ENCODE measurements around the gene ZNF669. TPM values are rescaled to one million over a fixed set of nuclear protein-coding genes. Genes with fewer than 3 reads are reported as not detected.

Gene ZNF669
- total RNA-seq, 1 experiment from 2014 or later: 11.5 TPM

DNA sequence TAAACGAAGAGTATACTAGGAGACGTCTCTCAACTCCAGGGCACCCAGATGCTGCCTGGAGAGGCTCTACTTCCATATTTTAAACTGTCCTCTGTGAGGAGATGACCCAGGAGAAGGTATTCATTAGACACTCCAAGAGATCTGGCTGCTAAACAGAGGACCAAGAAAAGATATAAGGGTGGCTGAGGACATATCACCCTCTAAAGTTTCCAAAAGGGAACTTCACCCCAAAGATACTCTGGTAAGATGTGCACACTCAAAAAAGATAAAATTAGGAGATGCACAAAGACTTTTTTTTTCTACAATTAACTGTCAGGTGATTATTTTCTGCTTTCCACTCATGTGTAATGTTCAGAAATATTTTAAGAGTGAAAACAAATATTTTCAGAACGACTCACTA, 26.9 kb downstream of the ZNF669 start:
- DNase-seq (ENCODE audit: low read depth): peak; percentile 27

DNA sequence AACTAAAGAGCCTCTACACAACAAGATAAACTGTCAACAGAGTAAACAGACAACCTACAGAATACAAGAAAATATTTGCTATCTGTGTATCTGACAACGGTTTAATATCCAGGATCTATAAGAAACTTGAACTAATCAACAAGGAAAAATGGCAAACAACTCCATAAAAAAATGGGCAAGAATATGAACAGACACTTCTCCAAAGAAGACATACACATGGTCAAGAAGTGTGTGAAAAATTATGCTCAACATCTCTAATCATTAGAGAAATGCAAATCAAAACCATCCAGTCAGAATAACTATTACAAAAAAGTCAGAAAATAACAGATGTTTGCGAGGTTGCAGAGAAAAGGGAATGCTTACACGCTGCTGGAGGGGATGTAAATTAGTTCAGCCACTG, 33.5 kb downstream of the ZNF669 start:
- DNase-seq (ENCODE audit: low read depth): no peak

GRCh38 chr1:247064304-247064703, 39.9 kb downstream of the ZNF669 start:
- DNase-seq (ENCODE audit: low read depth): no peak

DNA sequence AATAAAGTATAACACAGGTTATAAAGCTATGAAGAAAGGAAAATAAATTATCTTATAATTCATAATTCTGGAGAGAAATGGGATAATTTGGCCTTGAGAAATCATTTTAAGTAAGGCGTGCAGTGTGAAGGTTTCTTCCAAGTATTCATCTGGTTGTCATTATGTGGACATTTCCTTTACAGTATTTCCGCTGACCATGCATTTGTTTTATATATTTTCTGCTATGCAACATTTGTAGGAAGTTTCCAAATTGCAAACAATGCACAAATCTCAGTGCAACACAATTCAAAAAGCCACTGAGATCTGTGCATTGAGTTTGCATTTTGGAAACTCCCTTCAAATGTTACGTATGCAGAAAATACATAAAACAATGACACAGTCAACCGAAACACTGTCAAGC, 43.4 kb downstream of the ZNF669 start:
- DNase-seq (ENCODE audit: low read depth): no peak

DNA sequence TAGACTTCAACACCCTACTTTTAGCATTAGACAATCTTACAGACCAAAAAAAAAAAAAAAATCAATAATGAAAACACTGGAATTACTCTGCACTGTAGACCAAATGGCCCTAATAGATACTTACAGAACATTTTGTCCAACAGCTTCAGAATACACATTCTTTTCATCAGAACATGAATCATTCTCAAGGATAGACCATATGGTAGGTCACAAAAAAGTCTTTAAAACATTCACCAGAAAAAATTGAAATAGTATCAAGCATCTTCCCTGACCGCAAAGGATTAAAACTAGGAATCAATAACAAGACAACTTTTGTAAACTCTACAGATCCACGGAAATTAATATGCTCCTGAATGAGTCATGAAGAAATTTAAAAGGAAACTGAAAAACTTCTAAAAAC, 48.1 kb downstream of the ZNF669 start:
- DNase-seq (ENCODE audit: low read depth): peak; percentile 66

GRCh38 chr1:247054992-247055415, 49.2 kb downstream of the ZNF669 start:
- peak; percentile 43 for DNase-seq (ENCODE audit: low read depth)

Other genes with a start within 250 kb of the ZNF669 start
- 41.2 and 42.8 TPM in 2 replicates for gene AHCTF1, start 172.4 kb downstream of the ZNF669 start, total RNA-seq (2014; rRNA removed)
- 4.1 and 5.8 TPM in 2 replicates for gene ZNF695, start 96.3 kb downstream of the ZNF669 start, total RNA-seq (2014; rRNA removed)
- gene ZNF670, start 25.5 kb downstream of the ZNF669 start, total RNA-seq (2014; rRNA removed): 6.0 and 6.5 TPM in 2 replicates
- gene ZNF124, start 67.7 kb upstream of the ZNF669 start, total RNA-seq (2014; rRNA removed): 19.3 and 19.9 TPM in 2 replicates
- gene VN1R5, start 151.7 kb upstream of the ZNF669 start, total RNA-seq (2014; rRNA removed): not detected in 2 replicates
- 26.3 and 36.2 TPM in 2 replicates for gene ZNF496, start 227.5 kb upstream of the ZNF669 start, total RNA-seq (2014; rRNA removed)

Data from LHCN-M2 (cell line).